Hematopoietic multipotent progenitor cell treated with erythropoietin and hydrocortisone succinate and interleukin-3 and kit ligand, for 6 days (in vitro differentiated cells): ENCODE results near the gene KLK2.

ENCODE experiments used
- DNase-seq: peaks from one replicate; pipeline ENCODE4 v3.0.0-alpha.2; 2015

KLK2 gene

GRCh38 chr19:50873056-50873455 lies at the start of gene KLK2:
Gene KLK2 (plus strand): TSS chr19:50873439. CDS start chr19:50873474, 35 bp downstream.
- DNase-seq: no peak

- no peak for DNase-seq
Measured at GRCh38 chr19:50826492-50827240, 46.6 kb upstream of the KLK2 start.

GRCh38 chr19:50827476-50827875 lies 45.8 kb upstream of the KLK2 start:
- no peak for DNase-seq

- no peak for DNase-seq
Measured at GRCh38 chr19:50829801-50830200, 43.4 kb upstream of the KLK2 start.

GRCh38 chr19:50830266-50831025 lies 42.8 kb upstream of the KLK2 start:
- DNase-seq: no peak

GRCh38 chr19:50831026-50831396 lies 42.2 kb upstream of the KLK2 start:
- no peak for DNase-seq

GRCh38 chr19:50832666-50833065 lies 40.6 kb upstream of the KLK2 start:
- DNase-seq: no peak

GRCh38 chr19:50833117-50833801 lies 40.0 kb upstream of the KLK2 start, which contains the start of gene KLK15:
Gene KLK15 (minus strand): TSS chr19:50833574. CDS start chr19:50831492, 2,082 bp downstream.
- DNase-seq: no peak

- no peak for DNase-seq
Measured at GRCh38 chr19:50833802-50834167, 39.5 kb upstream of the KLK2 start.

GRCh38 chr19:50835103-50835784 lies 38.0 kb upstream of the KLK2 start:
- DNase-seq: no peak

- peak; percentile 65 for DNase-seq
Measured at GRCh38 chr19:50835785-50836542, 37.3 kb upstream of the KLK2 start.

GRCh38 chr19:50836543-50837195 lies 36.6 kb upstream of the KLK2 start:
- DNase-seq: no peak

GRCh38 chr19:50837300-50837699 lies 35.9 kb upstream of the KLK2 start:
- DNase-seq: no peak

- peak; percentile 37 for DNase-seq
Measured at GRCh38 chr19:50838239-50838638, 35.0 kb upstream of the KLK2 start.

GRCh38 chr19:50839712-50840655 lies 33.3 kb upstream of the KLK2 start:
- no peak for DNase-seq

- DNase-seq: no peak
Measured at GRCh38 chr19:50842130-50842529, 31.1 kb upstream of the KLK2 start.

GRCh38 chr19:50843205-50843604 lies 30.0 kb upstream of the KLK2 start:
- DNase-seq: no peak

GRCh38 chr19:50843701-50844221 lies 29.5 kb upstream of the KLK2 start:
- no peak for DNase-seq

GRCh38 chr19:50844296-50844935 lies 28.8 kb upstream of the KLK2 start:
- DNase-seq: no peak

GRCh38 chr19:50850738-50851137 lies 22.5 kb upstream of the KLK2 start:
- DNase-seq: no peak
